K562 (cell line): ENCODE results near the gene PAFAH2. TPM values are rescaled to one million over a fixed set of nuclear protein-coding genes. Genes with fewer than 3 reads are reported as not detected.

Experiments used
- ADNP ChIP-seq: fragments of 200-800 bp; sonication (Bioruptor generic); IDR thresholded peaks from 2 replicates; pipeline ENCODE4 v1.6.1; 2016; ENCODE audit warnings: missing genetic modification characterization, missing compliant biosample characterization
- ARID3A ChIP-seq: IDR thresholded peaks from 2 replicates; pipeline ENCODE4 v1.6.1; 2012; ENCODE audit warnings: low read depth, low read length, improper control_type of control experiment, borderline replicate concordance
- BRD4 ChIP-seq: fragments of 200-600 bp; sonication (generic); IDR thresholded peaks from 2 replicates; pipeline ENCODE4 v1.6.1; 2017; ENCODE audit warnings: inconsistent platforms
- CHAMP1 ChIP-seq: fragments of 450-650 bp; IDR thresholded peaks from 2 replicates; pipeline ENCODE4 v1.6.1; 2016; ENCODE audit warnings: mild to moderate bottlenecking
- E2F1 ChIP-seq: sonication (generic); formaldehyde crosslinking; IDR thresholded peaks from 2 replicates; pipeline ENCODE4 v1.8.1; 2023; ENCODE audit warnings: mild to moderate bottlenecking, missing genetic modification reagents, moderate library complexity
- EGR1 ChIP-seq: fragments of 450-650 bp; conservative IDR thresholded peaks from 2 replicates; pipeline ENCODE4 v1.6.1; 2017; ENCODE audit warnings: mild to moderate bottlenecking
- ELK1 ChIP-seq: sonication (generic); formaldehyde crosslinking; IDR thresholded peaks from 2 replicates; pipeline ENCODE4 v1.8.1; 2022; ENCODE audit warnings: missing genetic modification reagents
- HBP1 ChIP-seq: fragments of 450-650 bp; formaldehyde crosslinking; IDR thresholded peaks from 2 replicates; pipeline ENCODE4 v1.4.0; 2022; ENCODE audit warnings: missing genetic modification characterization
- IRF9 ChIP-seq: fragments of 450-650 bp; IDR thresholded peaks from 2 replicates; pipeline ENCODE4 v1.6.1; 2016; ENCODE audit warnings: missing biosample characterization, missing genetic modification characterization
- KDM1A ChIP-seq, 2 experiments: fragments of 450-650 bp; IDR thresholded peaks; 2 replicates each; pipeline ENCODE4 v1.6.1; 2016; ENCODE audit warnings: mild to moderate bottlenecking in 2 of 2
- NCOA2 ChIP-seq, 2 experiments: fragments of 450-650 bp; IDR thresholded peaks; 2 replicates each; pipeline ENCODE4 v1.6.1; 2018; ENCODE audit warnings: mild to moderate bottlenecking in 2 of 2, moderate library complexity in 1 of 2; ENCODE audit not compliant: partially characterized antibody in 2 of 2
- NFXL1 ChIP-seq: fragments of 450-650 bp; formaldehyde crosslinking; IDR thresholded peaks from 2 replicates; pipeline ENCODE4 v1.4.0; 2021; ENCODE audit warnings: mild to moderate bottlenecking
- PYGO2 ChIP-seq: fragments of 450-650 bp; IDR thresholded peaks from 2 replicates; pipeline ENCODE4 v1.6.1; 2016; ENCODE audit warnings: mild to moderate bottlenecking, missing genetic modification characterization, moderate library complexity, missing compliant biosample characterization
- SUPT5H ChIP-seq: fragments of 450-650 bp; IDR thresholded peaks from 2 replicates; pipeline ENCODE4 v1.6.1; 2016
- ZBTB33 ChIP-seq: sonication (generic); formaldehyde crosslinking; IDR thresholded peaks from 2 replicates; pipeline ENCODE4 v1.8.1; 2023; ENCODE audit warnings: mild to moderate bottlenecking, missing genetic modification reagents
- polyA plus RNA-seq, 8 experiments: library from polyadenylated mRNA; depleted of rRNA in 4 of 8; stranded (reverse) in 5 of 8; unstranded in 3 of 8; fragments of >200 nt; fragmentation: Nextera tagmentation in 2 of 8; fragmentation: Illumina TruSeq in 1 of 8; extraction: Ambion mirVana in 2 of 8; extraction: Trizol in 1 of 8; gene quantifications; 2 replicates each; pipeline versions ENCODE4 v1.2.1 to v1.2.3, GENCODE V29; 2011 to 2014; ENCODE audit warnings: inconsistent platforms in 1 of 8, missing spikeins in 1 of 8
- total RNA-seq, 7 experiments: library from RNA; depleted of rRNA in 6 of 7; stranded (reverse); fragments of >200 nt in 6 of 7; fragmentation: Illumina TruSeq in 2 of 7; extraction: Trizol in 2 of 7; gene quantifications; 2 replicates each; pipeline versions ENCODE4 v1.2.1 to v1.2.3, GENCODE V29; 2011 to 2021; ENCODE audit warnings: low replicate concordance in 1 of 7

The PAFAH2 gene
- total and polyA plus RNA-seq, 9 of the 15 experiments (the other 6 are each of a cell fraction or from before 2014, with no cell fraction given), result 4.2 to 10.9 (median 6.8) TPM

GRCh38 chr1:25997828-25998761 lies at the start of gene PAFAH2 (continued):
- TF ChIP-seq ELK1 (CRISPR knock-in tag) (no peak), ADNP (tag) (no peak), BRD4 (peak; percentile 38; the same call in 1 of the 2 replicates), E2F1 (peak; percentile 62; the same call in 1 of the 2 replicates), ARID3A (peak; percentile 82), NCOA2 (IDR thresholded peaks at IDR 0.05; ENCODE audit: partially characterized antibody in 2 of 2) (no peak), ZBTB33 (peak; percentile 94), PYGO2 (peak; percentile 70), EGR1 (peak; percentile 64), KDM1A (IDR thresholded peaks at IDR 0.05) (peak; percentile 86 to 87), NFXL1 (CRISPR knock-in tag) (no peak), IRF9 (tag) (peak; percentile 53), CHAMP1 (peak; percentile 95; the same call in 1 of the 2 replicates), SUPT5H (0 out of 2 replicates have a peak, but pooled peaks have one; percentile 11), HBP1 (CRISPR knock-in tag) (no peak)
